GM19438 (cell line): ENCODE data around the gene GABBR1.
"Not testable (repeated sequence)": the region's sequence is repeated elsewhere in the genome, so short reads cannot be mapped to it uniquely, and the experiment has no call there.

Experiments
- ATAC-seq: cut with Tn5 transposase; IDR thresholded peaks from one replicate; pipeline ENCODE4 v1.9.1; 2021; ENCODE audit warnings: low read depth; ENCODE audit not compliant: unreplicated experiment

The GABBR1 gene

GRCh38 chr6:29632789-29633533, at the start of gene GABBR1:
TSS of gene GABBR1 (minus strand) at chr6:29633183. CDS start at chr6:29632385, 798 bp downstream.
- ATAC-seq: peak; percentile 67

DNA sequence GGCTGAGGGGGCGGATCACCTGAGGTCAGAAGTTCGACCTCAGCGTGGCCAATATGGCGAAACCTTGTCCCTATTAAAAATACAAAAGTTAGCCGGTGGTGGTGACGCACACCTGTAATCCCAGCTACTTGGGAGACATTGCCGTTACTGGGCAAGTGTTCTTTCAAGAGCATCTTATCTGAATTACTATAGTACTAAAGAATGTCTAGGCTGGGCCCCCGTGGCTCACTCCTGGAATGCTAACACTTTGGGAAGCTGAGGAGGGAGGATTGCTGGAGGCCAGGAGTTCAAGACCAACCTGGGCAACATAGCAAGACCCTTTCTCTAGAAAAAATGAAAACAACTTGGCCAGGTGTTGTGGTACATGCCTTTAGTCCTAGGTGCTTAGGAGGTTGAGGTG, 48.8 kb upstream of the GABBR1 start:
- ATAC-seq: no peak

GRCh38 chr6:29680904-29681303, 47.9 kb upstream of the GABBR1 start, which contains the start of gene ZFP57:
TSS of gene ZFP57 (minus strand) at chr6:29681152. CDS start at chr6:29677003, 4,149 bp downstream.
- ATAC-seq: no peak

DNA sequence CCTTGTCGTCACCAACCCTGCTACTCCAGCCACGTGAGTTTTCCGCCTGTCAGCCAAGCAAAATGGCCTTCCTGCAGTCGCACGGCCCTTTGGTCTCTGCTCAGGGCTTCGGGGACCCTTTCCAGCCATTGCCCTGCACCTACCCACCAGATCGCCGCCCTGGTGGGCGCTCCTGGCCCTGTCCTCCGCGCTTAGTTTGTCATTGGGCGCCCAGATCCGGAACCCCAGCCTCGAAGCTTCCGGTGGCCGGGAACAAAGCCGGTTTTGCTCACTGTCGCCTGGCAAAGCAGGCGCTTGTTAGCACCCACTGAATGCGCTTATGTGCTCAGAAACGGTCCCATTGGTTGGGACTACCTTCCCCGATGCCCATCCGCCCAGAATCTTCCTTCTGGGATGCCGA, 47.4 kb upstream of the GABBR1 start:
- ATAC-seq: no peak

GRCh38 chr6:29679962-29680361, 47.0 kb upstream of the GABBR1 start:
- no peak for ATAC-seq

DNA sequence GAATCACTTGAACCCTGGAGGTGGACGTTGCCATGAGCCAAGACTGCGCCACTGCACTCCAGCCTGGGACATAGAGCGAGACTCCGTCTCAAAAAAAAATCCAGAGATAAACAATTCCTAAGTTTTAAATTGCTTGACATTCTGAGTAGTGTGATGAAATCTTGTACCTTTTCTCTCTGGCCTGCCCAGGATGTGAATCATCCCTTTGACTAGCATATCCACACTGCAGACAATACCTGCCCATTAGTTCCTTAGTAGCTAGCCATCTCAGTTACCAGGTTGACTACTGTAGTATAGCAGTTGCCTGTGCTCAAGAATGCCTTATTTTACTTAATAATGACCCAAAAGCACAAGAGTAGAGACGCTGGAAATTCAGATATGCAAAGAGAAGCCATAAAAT, 45.1 kb upstream of the GABBR1 start:
- no peak for ATAC-seq

DNA sequence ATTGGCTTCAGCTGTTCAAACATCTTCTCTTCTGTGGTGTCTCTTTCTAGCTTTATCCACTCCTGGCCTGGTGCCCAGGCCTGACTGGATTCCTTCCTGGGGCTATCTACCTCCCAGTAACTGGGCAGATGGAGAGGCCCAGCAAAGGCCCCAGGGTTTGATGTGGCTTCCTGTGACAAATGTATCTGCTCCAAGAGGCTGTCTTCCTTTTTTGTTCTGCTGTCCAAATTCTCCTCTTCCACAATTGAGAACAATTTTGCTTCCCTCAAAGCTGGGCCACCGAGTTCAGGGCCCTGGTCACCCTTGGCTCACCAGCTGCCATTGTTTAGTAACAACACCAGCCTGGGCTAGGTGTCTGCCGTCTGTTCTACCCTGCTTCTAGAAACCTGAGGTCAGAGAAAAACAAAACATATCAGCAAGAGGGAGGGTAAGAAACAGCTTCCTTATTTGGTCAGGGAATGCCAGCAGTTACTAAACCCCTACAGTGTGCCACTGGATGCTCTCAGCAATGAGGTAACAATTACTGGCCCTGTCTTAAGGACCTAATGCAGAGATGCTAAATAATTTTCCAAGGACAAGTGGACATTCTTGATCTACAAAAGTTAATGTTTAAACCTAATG, 44.1 kb upstream of the GABBR1 start:
- ATAC-seq: no peak

DNA sequence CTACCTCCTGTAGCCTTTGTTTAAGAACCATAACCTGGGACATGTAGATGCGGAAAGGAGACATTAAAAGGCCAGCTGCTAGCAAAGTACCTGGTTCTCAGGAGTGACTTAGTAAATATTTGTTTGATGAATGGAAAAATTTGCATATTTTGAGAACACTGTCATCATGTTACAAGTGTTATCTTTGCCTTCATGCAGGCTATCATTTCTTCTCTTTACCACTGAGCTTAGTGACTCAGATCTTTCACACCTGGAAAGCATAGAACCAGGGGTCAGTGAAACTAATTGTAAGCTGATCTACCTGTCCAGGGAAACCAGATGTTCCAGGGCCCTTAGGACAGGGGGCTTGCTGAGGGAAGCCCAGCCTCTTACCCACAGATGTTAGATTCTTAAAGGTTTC, 42.6 kb upstream of the GABBR1 start:
- no peak for ATAC-seq

DNA sequence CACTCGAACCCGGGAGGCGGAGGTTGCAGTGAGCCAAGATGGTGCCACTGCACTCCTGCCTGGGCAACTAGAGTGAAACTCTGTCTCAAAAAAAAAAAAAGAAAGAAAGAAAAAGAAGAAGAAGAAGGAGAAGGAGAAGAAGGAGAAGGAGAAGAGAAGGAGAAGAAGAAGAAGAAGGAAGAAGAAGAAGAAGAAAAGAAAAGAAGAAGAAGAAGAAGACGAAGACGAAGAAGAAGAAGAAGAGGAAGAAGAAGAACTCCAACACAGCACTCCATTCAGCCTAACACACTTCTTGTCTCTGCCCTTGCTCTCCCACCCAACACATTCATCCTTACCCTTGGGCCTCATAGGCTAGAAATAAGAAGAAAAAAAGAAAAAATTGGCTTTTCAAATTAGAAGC, 41.0 kb upstream of the GABBR1 start:
- ATAC-seq: no peak

- no peak for ATAC-seq
Measured at GRCh38 chr6:29673161-29673560, 40.2 kb upstream of the GABBR1 start.

GRCh38 chr6:29672116-29672515, 39.1 kb upstream of the GABBR1 start:
- not testable (repeated sequence) for ATAC-seq

GRCh38 chr6:29671026-29671425, 38.0 kb upstream of the GABBR1 start:
- no peak for ATAC-seq

- ATAC-seq: no peak
Measured at GRCh38 chr6:29667158-29667557, 34.2 kb upstream of the GABBR1 start.

DNA sequence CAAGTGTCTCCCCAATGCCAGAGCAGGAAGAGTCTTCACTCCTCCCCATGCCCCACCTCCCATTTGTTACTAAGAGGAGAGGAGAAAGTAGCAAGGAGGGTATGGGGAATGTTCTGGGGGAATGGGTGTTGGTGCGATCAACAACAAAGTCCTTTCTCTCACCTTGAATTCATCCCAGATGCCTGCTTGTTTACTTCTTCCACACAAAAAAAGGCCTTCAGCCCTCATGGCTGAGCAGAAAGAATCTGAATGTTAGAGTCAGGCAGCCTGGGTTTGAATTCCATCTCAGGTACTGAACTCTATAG, 33.8 kb upstream of the GABBR1 start:
- ATAC-seq: no peak

DNA sequence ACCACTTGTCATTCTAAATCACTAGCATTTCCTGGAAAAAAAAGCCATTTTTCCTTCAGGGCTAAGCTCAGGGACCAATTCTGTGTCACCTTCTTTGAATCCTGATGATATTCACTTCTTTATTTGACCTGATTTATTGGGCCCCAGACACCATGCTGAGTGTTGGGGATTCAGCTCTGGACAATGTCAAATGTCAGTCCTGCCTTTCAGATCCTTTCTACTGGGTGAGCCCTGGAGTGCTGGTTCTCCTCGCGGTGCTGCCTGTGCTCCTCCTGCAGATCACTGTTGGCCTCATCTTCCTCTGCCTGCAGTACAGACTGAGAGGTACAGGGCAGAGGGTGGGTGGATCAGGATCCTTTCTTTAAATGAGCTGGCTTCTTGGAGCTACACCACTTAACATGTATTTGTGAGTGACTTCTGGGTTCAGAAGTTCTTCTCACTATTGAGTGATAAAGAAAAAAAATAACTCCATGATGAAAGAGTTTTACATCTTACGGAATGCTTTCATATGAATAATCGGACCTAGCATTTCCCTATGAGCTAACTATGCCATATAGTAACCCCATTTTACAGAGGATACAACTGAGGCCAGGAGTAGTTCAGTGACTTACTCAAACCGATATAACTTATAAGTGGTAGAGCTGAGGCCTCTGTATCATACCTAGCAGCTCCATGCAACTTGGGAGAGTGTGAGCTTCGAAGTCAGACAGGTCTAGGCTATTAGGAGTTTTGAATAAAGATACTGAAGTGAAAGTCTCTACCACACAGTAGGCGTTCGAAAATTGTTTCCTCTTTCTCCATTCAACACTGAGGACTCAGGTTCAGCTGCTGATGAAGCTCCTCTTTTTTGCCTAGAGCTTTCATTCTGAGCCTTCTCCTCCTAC, 33.2 kb upstream of the GABBR1 start:
- ATAC-seq: no peak

DNA sequence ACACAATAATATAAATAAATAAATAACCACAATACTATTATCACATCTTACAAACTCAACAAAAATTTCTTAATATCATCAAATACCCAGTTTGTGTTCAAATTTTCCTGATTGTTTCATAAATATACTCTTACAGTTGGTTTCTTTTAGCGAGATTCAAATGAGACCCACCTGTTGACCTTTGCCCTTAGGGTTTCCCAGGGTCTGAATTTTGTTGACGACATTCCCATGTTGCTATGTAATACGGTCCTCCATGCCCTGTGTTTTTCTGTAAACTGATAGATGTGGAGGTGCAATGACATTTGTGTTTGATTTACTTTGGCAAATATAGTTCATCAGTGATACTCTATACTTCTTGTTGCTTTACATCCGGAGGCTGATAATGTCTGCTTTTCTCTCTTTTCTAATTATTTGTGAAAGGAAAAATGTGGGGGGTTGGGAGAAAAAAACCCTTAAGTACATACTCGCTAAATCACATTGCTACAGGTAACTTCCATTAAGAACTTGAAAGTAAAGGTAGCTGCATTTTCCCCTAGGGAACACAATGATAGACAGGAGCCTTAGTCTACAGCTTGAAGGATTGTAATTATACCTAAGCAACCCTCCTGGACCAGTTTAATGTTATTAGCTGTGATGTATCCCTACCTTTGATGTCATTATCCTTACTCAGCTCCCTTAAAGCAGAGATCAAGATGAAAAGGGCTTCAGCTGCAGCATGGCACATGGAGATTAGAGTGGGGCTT, 30.5 kb upstream of the GABBR1 start:
- no peak for ATAC-seq

- ATAC-seq: not testable (repeated sequence)
Measured at GRCh38 chr6:29661502-29662141, 28.6 kb upstream of the GABBR1 start.

DNA sequence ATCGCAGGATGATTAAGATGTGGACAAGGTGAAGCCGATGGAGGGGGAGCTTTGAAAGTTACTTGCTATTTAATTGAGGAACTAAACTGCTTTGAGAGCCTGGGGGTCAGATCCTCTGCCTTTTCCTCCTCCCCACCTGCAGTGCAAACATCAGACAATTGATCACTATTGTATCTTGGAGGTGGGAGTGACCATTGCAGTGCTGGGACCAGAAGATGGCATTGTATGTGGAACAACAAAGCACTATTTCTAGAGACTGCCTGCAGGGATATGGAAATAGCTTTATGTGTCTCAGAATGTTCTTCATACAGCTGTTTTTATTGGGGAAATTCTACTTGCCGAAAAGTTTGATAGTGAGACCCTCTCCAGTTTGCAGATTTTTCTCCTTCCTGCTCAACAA, 28.1 kb upstream of the GABBR1 start:
- no peak for ATAC-seq

DNA sequence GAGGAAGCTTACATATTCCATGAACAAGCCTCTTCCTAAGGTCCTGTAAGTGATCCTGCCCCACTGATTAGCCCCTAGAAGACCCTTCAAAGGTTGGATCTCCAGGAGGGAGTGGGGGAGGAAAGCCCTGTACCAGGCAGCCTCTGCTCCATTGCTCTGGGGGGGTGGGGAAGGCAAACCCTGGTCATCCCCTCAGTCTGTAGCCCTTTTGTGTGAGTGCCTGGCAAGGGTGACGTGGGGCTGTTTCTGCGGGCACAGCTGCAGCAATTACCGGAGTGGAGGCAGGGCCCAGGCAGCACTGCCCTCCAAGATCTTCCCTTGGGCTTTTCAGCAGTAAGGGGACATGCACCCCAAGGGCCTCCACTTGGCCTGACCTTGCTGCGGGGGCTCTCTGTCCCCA, 23.8 kb upstream of the GABBR1 start, which contains the start of gene MOG:
Gene MOG (plus strand): TSS at position 295 of the 400 bp plus-strand sequence. CDS start 118 bp downstream, outside the sequence.
- ATAC-seq: no peak

GRCh38 chr6:29656157-29656556, 23.2 kb upstream of the GABBR1 start:
- no peak for ATAC-seq
